ENCODE results near the gene UBR3.

- TF ChIP-seq CTCF (conservative IDR thresholded peaks at IDR 0.05; ENCODE audit: low read length), result no peak
- no peak for TF ChIP-seq EZH2phosphoT487 (IDR thresholded peaks at IDR 0.05; ENCODE audit: borderline replicate concordance, low read depth, low read length)
Observed at GRCh38 chr2:169796441-169796840, 30.8 kb upstream of the UBR3 start.

Measured in OCI-LY7 (cell line).